GM23248 (cell line): ENCODE results near the gene NSD1. TPM values are rescaled to one million over a fixed set of nuclear protein-coding genes. Genes with fewer than 3 reads are reported as not detected.

ENCODE experiments used
- DNase-seq: peaks from one replicate; pipeline ENCODE4 v3.0.0-alpha.2; 2015
- H2AFZ ChIP-seq: fragments of 200-600 bp; sonication (generic); 2 replicates; pipeline ENCODE4 v1.6.1; 2016; ENCODE audit warnings: antibody characterized with exemption
- H3F3A ChIP-seq: fragments of 200-600 bp; sonication (generic); 2 replicates; pipeline ENCODE4 v1.6.1; 2016; ENCODE audit warnings: mild to moderate bottlenecking, antibody characterized with exemption, mixed run types; ENCODE audit not compliant: insufficient read depth
- H3K27ac ChIP-seq: fragments of 200-600 bp; sonication (generic); 2 replicates; pipeline ENCODE4 v1.5.1; 2016; ENCODE audit warnings: mild to moderate bottlenecking
- H3K27me3 ChIP-seq: fragments of 200-600 bp; sonication (generic); replicated peaks from 2 replicates; pipeline ENCODE4 v1.6.1; 2016; ENCODE audit warnings: mild to moderate bottlenecking; ENCODE audit not compliant: insufficient read depth
- H3K36me3 ChIP-seq: fragments of 200-600 bp; sonication (generic); 2 replicates; pipeline ENCODE4 v1.6.1; 2016; ENCODE audit warnings: low read depth, mild to moderate bottlenecking
- H3K4me1 ChIP-seq: fragments of 200-600 bp; sonication (generic); 2 replicates; pipeline ENCODE4 v1.6.1; 2016; ENCODE audit warnings: mild to moderate bottlenecking; ENCODE audit not compliant: insufficient read depth
- H3K4me2 ChIP-seq: fragments of 200-600 bp; sonication (generic); one replicate; pipeline ENCODE4 v1.6.1; 2016; ENCODE audit warnings: mild to moderate bottlenecking; ENCODE audit not compliant: unreplicated experiment
- H3K4me3 ChIP-seq: fragments of 200-600 bp; sonication (generic); 2 replicates; pipeline ENCODE4 v1.5.1; 2016; ENCODE audit warnings: mild to moderate bottlenecking
- H3K79me2 ChIP-seq: fragments of 200-600 bp; sonication (generic); 2 replicates; pipeline ENCODE4 v1.6.1; 2016; ENCODE audit warnings: mild to moderate bottlenecking; ENCODE audit not compliant: insufficient read depth
- H3K9ac ChIP-seq: fragments of 200-600 bp; sonication (generic); 2 replicates; pipeline ENCODE4 v1.6.1; 2016; ENCODE audit warnings: mild to moderate bottlenecking
- H3K9me2 ChIP-seq: fragments of 200-600 bp; sonication (generic); 2 replicates; pipeline ENCODE4 v1.6.1; 2016; ENCODE audit warnings: mixed run types, mild to moderate bottlenecking, moderate library complexity; ENCODE audit not compliant: insufficient read depth
- H3K9me3 ChIP-seq: fragments of 200-600 bp; sonication (generic); one replicate; pipeline ENCODE4 v1.6.1; 2017; ENCODE audit warnings: low read depth
- H4K20me1 ChIP-seq: fragments of 200-600 bp; sonication (generic); 2 replicates; pipeline ENCODE4 v1.6.0; 2016; ENCODE audit not compliant: insufficient read depth
- EZH2 ChIP-seq: fragments of 200-600 bp; sonication (generic); IDR thresholded peaks from 2 replicates; pipeline ENCODE4 v1.6.1; 2018; ENCODE audit warnings: antibody characterized with exemption, mild to moderate bottlenecking; ENCODE audit not compliant: insufficient read depth, poor library complexity, severe bottlenecking
- EZH2phosphoT487 ChIP-seq: fragments of 200-600 bp; sonication (generic); IDR thresholded peaks from 2 replicates; pipeline ENCODE4 v1.6.1; 2018; ENCODE audit warnings: antibody characterized with exemption, moderate library complexity, mild to moderate bottlenecking, low read depth; ENCODE audit not compliant: insufficient read depth
- WGBS, 2 experiments: methylation state at CpG; one replicate each; pipeline ENCODE4 v1.1.6; 2015 to 2017; ENCODE audit warnings: low lambda C conversion rate in 2 of 2, low coverage in 1 of 2; ENCODE audit errors: missing lambda C conversion rate in 2 of 2; 5-methylcytosine and 5-hydroxymethylcytosine counted together
- in situ Hi-C: fragments of 300-500 bp; cut with MboI; formaldehyde crosslinking; loops from 2 replicates; pipeline ENCODE4 v1.15.0; 2020
- polyA plus RNA-seq: library from polyadenylated mRNA; unstranded; fragments of >200 nt; fragmentation: Nextera tagmentation; extraction: Ambion mirVana; gene quantifications from 2 replicates; pipeline ENCODE4 v1.2.1, GENCODE V29; 2016
- total RNA-seq: library from RNA; depleted of rRNA; stranded (reverse); fragments of >200 nt; shearing (Covaris generic); gene quantifications from 2 replicates; pipeline ENCODE4 v1.2.3, GENCODE V29; 2014

Gene NSD1
- total and polyA plus RNA-seq, 2 experiments from 2014 or later, result 25.9 to 31.9 TPM

DNA sequence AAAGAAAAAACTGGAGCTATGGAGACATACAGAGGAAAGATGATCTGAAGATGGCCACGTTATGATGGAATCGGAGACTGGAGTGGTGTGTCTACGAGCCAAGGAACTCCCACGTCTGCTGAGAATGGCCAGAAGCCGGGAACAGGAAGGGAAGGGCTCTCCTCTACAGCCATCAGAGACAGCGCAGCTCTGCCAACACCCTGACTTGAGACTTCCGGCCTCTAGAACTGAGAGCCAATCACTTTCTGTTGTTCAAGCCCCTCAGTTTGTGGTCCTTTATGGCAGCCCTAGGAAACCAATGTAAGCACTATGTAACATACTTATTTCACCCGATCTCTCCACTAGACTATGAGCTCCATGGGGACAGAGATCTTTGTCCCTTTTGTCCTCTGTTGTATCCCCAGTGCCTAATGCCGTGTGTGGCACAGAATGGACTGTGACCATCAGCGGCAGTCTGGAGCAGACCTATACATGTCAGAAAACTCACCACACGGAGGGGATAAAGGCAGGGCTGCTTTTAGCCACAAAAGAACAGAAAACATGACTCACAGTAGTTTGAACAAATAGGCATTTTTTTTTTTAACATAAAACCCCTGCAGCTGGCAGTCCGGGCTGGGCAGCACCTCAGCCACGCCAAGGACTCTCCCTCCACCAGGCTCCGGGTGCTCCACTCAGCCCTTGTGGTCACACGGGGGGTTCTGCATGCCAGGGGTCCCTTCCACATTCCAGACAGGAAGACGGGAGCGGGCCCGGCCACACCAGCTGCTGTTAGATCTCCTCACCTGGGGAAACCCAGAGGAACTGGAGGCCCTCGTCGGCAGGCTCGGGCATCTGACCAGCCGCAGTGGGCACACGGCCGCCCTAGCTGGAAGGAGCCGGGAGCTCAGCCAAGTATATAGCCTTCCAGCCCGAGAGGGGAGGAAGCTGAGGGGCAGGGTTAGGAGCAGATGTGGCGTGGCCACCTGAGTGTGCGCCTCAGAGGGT is 194.3 kb downstream of the NSD1 start:
- peak; percentile 81 for DNase-seq
- H3K9me3 ChIP-seq, result no peaks in the 10 kb centered on the region
- 58 to 59% methylated on average over 28 of the region's 28 CpGs for WGBS, 2 experiments
- peak overlapping the region; percentile 66 for H3K9ac ChIP-seq
- peak overlapping the region; percentile 32 for H3K4me3 ChIP-seq
- in situ Hi-C loops, result no loop called here
- no peaks in the 10 kb centered on the region for H3K27me3 ChIP-seq
- H3K79me2 ChIP-seq, result no peaks in the 10 kb centered on the region; the same call in 1 of the 2 replicates
- TF ChIP-seq EZH2, result no peak
- no peak for TF ChIP-seq EZH2phosphoT487
- H3K4me2 ChIP-seq, result peak overlapping the region; percentile 56
- H3K4me1 ChIP-seq, result peaks cover 21% of the 10 kb centered on the region
- peak overlapping the region; percentile 90 for H3K27ac ChIP-seq
- H4K20me1 ChIP-seq, result no peaks in the 10 kb centered on the region
- H3K9me2 ChIP-seq, result no peaks in the 10 kb centered on the region
- no peaks in the 10 kb centered on the region; the same call in 1 of the 2 replicates for H3K36me3 ChIP-seq
- peaks cover 17% of the 10 kb centered on the region; the same call in 1 of the 2 replicates for H3F3A ChIP-seq
- peak overlapping the region; percentile 86 for H2AFZ ChIP-seq

DNA sequence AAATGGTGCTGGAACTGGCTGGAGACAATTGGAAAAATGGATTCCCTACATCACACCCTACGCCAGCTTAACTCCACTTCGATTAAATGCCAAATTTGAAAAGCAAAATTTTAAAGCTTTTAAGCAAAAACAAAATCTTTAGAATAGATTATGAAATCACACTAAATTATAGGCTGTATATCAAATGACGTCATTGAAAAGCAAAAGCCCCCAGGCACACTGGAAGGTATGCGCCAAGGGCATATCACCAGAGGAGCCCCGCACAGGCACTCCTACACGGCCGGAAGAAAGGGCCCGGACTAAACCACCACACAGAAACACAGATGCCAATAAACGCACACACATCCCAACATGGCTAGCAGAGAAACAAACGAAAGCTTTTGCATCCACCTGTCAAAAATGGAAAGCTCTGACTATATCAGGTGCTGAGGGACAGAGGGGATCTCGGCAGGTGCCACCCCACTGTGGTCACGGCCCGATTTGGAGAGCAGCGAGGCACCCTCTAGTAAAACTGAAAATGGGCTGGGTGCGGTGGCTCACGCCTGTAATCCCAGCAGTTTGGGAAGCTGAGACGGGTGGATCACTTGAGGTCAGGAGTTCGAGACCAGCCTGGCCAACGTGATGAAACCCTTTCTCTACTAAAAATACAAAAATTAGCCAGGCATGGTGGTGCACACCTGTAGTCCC is 195.1 kb downstream of the NSD1 start:
- Histone ChIP-seq H3K9me2 (no peaks in the 10 kb centered on the region), H3K4me1 (peaks cover 21% of the 10 kb centered on the region), H3F3A (peaks cover 17% of the 10 kb centered on the region; the same call in 1 of the 2 replicates), H3K9me3 (no peaks in the 10 kb centered on the region), H3K36me3 (no peaks in the 10 kb centered on the region; the same call in 1 of the 2 replicates), H3K27me3 (no peaks in the 10 kb centered on the region), H2AFZ (no peak overlapping the region), H3K27ac (no peak overlapping the region), H3K79me2 (no peaks in the 10 kb centered on the region), H3K4me2 (no peak overlapping the region), H4K20me1 (no peaks in the 10 kb centered on the region), H3K4me3 (no peak overlapping the region), H3K9ac (no peak overlapping the region)
- in situ Hi-C loops, result no loop called here
- TF ChIP-seq EZH2 (no peak), EZH2phosphoT487 (no peak)
- WGBS, 2 experiments, result 90 to 92% methylated on average over 19 of the region's 19 CpGs
- no peak for DNase-seq

DNA sequence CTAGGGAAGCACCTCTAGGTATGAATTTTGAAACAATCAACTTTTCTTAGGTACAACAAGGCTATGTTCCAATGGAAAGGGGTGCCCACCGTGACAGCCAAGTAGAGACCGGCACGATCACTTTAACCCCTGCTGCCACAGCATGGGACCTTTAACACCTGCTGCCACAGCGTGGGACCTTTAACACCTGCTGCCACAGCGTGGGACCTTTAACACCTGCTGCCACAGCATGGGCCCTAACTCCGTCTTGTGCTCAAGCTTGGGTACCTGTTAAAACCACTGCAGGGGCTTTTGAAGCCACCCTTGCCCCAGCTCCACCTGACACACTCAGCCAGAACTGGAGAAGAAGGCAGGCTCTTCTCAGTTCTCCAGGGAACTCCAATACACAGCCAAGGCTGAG is 196.3 kb downstream of the NSD1 start:
- H3K79me2 ChIP-seq, result no peaks in the 10 kb centered on the region
- in situ Hi-C loops, result no loop called here
- DNase-seq, result no peak
- no peaks in the 10 kb centered on the region for H3K27me3 ChIP-seq
- no peak overlapping the region for H3K4me3 ChIP-seq
- H3K9me3 ChIP-seq, result no peaks in the 10 kb centered on the region
- no peak overlapping the region for H3K27ac ChIP-seq
- peaks cover 17% of the 10 kb centered on the region; the same call in 1 of the 2 replicates for H3F3A ChIP-seq
- no peak overlapping the region for H2AFZ ChIP-seq
- peaks cover 4% of the 10 kb centered on the region; the same call in 1 of the 2 replicates for H3K36me3 ChIP-seq
- no peaks in the 10 kb centered on the region for H3K9me2 ChIP-seq
- TF ChIP-seq EZH2 (no peak), EZH2phosphoT487 (no peak)
- H3K4me2 ChIP-seq, result no peak overlapping the region
- H3K9ac ChIP-seq, result no peak overlapping the region
- H4K20me1 ChIP-seq, result no peaks in the 10 kb centered on the region
- WGBS, 2 experiments, result 78 to 85% methylated on average over 6 of the region's 6 CpGs
- H3K4me1 ChIP-seq, result peaks cover 21% of the 10 kb centered on the region

DNA sequence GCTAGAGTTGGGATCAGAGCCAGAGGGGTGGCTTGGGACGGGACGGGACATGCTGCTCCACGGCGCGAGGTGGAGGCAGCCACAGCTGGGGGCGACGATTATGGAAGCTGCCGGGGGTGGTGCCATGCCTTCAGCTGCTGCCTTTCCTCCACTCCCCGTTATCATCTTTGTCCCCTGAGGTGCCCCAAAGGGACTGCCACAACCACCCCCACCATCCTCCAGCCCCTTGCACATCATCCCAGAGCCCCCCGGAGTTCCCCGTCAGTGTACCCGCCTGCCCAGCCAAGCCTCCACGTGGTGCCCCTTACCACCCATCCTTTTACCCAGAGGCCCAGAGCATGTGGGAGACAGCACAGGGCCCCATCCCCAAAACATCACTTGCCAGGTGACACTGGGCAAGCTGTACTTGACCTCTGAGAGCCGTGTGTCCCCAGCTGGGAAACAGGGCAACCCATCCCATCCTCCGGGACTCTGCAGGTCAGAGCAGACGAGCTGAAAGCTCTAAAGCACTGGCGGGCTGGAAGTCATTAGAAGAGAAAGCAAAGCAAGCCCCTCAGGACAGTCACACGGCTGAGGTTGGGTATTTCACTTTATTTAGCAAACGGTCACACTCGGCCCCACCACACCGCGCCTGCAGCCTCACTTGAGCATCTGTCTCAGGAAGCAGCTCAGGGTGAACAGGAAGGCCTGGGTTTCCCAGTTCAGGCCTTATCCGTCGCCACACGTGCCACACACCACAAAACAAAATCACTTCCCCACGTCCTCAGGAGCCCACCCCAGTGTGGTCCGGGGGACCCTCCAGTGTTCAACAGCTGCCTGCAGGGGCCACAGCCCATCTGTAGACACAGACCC is 197.6 kb downstream of the NSD1 start:
- Histone ChIP-seq H3K9me3 (no peaks in the 10 kb centered on the region), H3K27me3 (no peaks in the 10 kb centered on the region), H3K4me2 (no peak overlapping the region), H3K9me2 (no peaks in the 10 kb centered on the region), H3K9ac (no peak overlapping the region), H3F3A (peaks cover 14% of the 10 kb centered on the region; the same call in 1 of the 2 replicates), H3K27ac (no peak overlapping the region), H4K20me1 (no peaks in the 10 kb centered on the region), H3K4me1 (peaks cover 16% of the 10 kb centered on the region), H3K4me3 (no peak overlapping the region), H3K36me3 (peaks cover 4% of the 10 kb centered on the region; the same call in 1 of the 2 replicates), H2AFZ (no peak overlapping the region), H3K79me2 (no peaks in the 10 kb centered on the region)
- DNase-seq, result no peak
- in situ Hi-C loops, result no loop called here
- WGBS, 2 experiments, result 89 to 90% methylated on average over 26 to 27 of the region's 27 CpGs
- TF ChIP-seq EZH2 (no peak), EZH2phosphoT487 (no peak)
